WTC11 (cell line): ENCODE data around the gene SLC5A7.

Experiments used
- CBFB ChIP-seq: sonication (generic); formaldehyde crosslinking; IDR thresholded peaks from 2 replicates; pipeline ENCODE4 v1.8.1; 2022; ENCODE audit warnings: mild to moderate bottlenecking, low read depth, missing genetic modification reagents
- CTCF ChIP-seq: fragments of 200-600 bp; IDR thresholded peaks from 2 replicates; pipeline ENCODE4 v1.8.0; 2022; ENCODE audit warnings: antibody characterized with exemption
- E2F1 ChIP-seq: sonication (generic); formaldehyde crosslinking; IDR thresholded peaks from 2 replicates; pipeline ENCODE4 v1.8.0; 2022; ENCODE audit warnings: mild to moderate bottlenecking, missing genetic modification reagents
- ESRRA ChIP-seq: sonication (generic); formaldehyde crosslinking; IDR thresholded peaks from 2 replicates; pipeline ENCODE4 v1.8.1; 2022; ENCODE audit warnings: mild to moderate bottlenecking, missing genetic modification reagents, borderline replicate concordance
- MAX ChIP-seq: sonication (generic); formaldehyde crosslinking; IDR thresholded peaks from 2 replicates; pipeline ENCODE4 v1.8.0; 2022; ENCODE audit warnings: mild to moderate bottlenecking, missing genetic modification reagents
- USF2 ChIP-seq: sonication (generic); formaldehyde crosslinking; IDR thresholded peaks from 2 replicates; pipeline ENCODE4 v1.8.1; 2023; ENCODE audit warnings: mild to moderate bottlenecking, missing genetic modification reagents, moderate library complexity
- TF ChIP-seq, protein P1 (sequence below): sonication (generic); formaldehyde crosslinking; IDR thresholded peaks from 2 replicates; pipeline ENCODE4 v1.8.1; 2023; ENCODE audit warnings: mild to moderate bottlenecking, missing genetic modification reagents

GRCh38 chr2:108029912-108030311, 43.6 kb downstream of the SLC5A7 start:
- TF ChIP-seq CTCF (no peak), MAX (CRISPR knock-in tag) (no peak), ESRRA (CRISPR knock-in tag) (no peak), E2F1 (CRISPR knock-in tag) (no peak), USF2 (CRISPR knock-in tag) (no peak), CBFB (no peak)
- TF ChIP-seq, protein P1, sequence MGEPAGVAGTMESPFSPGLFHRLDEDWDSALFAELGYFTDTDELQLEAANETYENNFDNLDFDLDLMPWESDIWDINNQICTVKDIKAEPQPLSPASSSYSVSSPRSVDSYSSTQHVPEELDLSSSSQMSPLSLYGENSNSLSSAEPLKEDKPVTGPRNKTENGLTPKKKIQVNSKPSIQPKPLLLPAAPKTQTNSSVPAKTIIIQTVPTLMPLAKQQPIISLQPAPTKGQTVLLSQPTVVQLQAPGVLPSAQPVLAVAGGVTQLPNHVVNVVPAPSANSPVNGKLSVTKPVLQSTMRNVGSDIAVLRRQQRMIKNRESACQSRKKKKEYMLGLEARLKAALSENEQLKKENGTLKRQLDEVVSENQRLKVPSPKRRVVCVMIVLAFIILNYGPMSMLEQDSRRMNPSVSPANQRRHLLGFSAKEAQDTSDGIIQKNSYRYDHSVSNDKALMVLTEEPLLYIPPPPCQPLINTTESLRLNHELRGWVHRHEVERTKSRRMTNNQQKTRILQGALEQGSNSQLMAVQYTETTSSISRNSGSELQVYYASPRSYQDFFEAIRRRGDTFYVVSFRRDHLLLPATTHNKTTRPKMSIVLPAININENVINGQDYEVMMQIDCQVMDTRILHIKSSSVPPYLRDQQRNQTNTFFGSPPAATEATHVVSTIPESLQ (CRISPR knock-in tag): no peak
